ENCODE measurements around the gene PACRG.

Gene PACRG

DNA sequence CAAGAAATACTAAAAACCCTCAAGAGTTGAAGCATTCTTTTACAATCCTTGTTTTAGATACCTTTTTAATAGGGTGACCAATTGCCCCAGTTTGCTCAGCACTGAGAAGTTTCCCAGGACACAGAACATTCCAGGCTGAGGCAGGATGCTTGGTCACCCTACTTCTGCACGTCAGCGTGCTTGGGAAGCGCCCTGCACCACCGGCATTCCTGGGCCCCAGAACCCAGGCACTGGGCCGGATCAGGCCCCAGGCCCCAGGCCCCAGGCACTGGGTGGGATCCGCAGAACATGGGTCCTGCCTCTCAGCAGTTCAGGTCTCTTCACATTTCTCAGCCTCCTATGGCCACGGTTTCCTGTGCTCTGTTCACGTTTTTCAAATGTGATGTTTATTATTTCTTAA lies 472.9 kb downstream of the PACRG start:
- no peak for TF ChIP-seq TAF1 (IDR thresholded peaks at IDR 0.05; ENCODE audit: borderline replicate concordance, low read depth, low read length)
- TF ChIP-seq POLR2AphosphoS5 (IDR thresholded peaks at IDR 0.05; ENCODE audit: low read depth, low read length), result no peak
- TF ChIP-seq POLR2A (IDR thresholded peaks at IDR 0.05; ENCODE audit: low read depth, low read length), result no peak
- FAIRE-seq (no peak), DNase-seq (ENCODE audit: insufficient read length) (no peak)

DNA sequence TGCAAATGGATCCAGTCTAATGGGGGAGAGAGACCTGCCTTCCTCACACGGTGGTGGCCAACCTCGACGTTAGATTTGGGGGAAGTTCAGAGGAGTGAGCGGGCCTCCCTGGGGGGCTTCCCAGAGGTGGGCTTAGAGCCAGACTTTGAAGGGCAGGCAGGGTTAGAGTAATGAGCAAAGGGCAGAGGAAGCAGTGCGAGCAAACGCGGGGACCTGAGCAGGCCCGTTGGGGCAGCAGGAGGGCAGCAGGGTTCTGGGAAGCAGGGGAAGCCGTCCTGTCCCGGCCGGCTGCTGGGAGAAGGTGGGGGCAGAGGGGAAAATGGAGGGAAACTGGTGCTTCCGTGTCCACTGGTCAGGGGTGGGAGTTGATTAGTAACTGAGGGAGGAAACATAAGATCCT lies 474.1 kb downstream of the PACRG start:
- no peak for FAIRE-seq
- no peak for DNase-seq (ENCODE audit: insufficient read length)
- TF ChIP-seq POLR2AphosphoS5 (IDR thresholded peaks at IDR 0.05; ENCODE audit: low read depth, low read length) (no peak), POLR2A (IDR thresholded peaks at IDR 0.05; ENCODE audit: low read depth, low read length) (no peak), TAF1 (IDR thresholded peaks at IDR 0.05; ENCODE audit: borderline replicate concordance, low read depth, low read length) (no peak)

DNA sequence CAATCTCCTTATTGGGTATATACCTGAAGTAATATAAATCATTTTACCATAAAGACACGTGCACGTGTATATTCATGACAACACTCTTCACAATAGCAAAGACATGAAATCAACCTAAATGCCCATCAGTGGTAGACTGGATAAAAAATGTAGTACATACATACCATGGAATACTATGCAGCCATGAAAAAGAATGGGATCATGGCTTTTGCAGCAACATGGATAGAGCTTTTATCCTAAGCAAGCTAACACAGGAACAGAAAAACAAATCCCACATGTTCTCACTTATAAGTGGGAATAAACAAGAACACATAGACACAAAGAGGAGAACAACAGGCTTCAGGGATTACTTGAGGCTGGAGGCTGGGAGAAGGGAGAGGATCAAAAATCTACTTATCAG lies 478.4 kb downstream of the PACRG start:
- no peak for TF ChIP-seq POLR2A (IDR thresholded peaks at IDR 0.05; ENCODE audit: low read depth, low read length)
- TF ChIP-seq POLR2AphosphoS5 (IDR thresholded peaks at IDR 0.05; ENCODE audit: low read depth, low read length), result no peak
- TF ChIP-seq TAF1 (IDR thresholded peaks at IDR 0.05; ENCODE audit: borderline replicate concordance, low read depth, low read length), result no peak
- FAIRE-seq, result no peak
- DNase-seq (ENCODE audit: insufficient read length), result no peak

DNA sequence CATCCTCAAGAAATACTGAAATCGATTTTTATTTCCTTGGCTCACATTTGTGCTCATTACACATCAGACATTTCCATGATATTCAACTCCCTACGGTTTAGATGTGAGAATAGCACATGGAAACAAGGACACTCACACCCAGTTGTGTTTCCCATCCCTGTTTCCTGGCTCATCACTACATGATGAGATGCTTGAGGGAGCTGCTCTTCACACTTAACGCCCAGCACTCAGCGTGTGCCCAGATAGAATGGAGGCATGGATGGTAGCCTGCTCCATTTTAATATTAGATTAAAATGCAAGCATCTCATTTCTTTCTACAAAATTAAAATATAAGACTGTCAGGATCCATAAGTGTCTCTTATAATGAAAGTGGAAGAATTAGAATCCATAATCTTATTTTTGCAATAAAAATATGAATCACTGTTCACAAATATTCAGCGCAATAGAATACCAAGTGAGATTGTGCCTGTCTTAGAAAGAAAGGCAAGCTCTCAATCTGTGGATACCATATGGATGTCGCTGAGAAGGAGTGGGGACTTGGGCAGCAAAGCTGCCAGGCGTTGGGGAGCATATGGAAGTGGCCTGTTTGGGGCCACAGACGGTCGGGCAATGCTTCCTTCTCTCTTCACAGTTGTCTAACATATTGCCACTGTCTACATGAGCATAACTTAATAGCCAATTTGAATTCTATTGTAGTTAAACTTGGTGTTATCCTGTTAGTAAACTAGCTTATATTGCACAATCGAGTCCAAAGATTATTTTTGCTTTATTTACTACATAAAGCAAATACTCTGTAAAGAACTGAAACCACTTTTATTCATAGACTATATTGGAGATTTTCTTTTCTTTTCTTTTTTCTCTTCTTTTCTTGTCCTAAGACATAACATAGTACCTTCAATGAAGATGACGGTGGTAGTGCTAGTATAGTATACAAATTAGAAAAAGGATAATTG lies 479.9 kb downstream of the PACRG start:
- DNase-seq (ENCODE audit: insufficient read length) (no peak), FAIRE-seq (no peak)
- TF ChIP-seq POLR2AphosphoS5 (IDR thresholded peaks at IDR 0.05; ENCODE audit: low read depth, low read length) (no peak), POLR2A (IDR thresholded peaks at IDR 0.05; ENCODE audit: low read depth, low read length) (no peak), TAF1 (IDR thresholded peaks at IDR 0.05; ENCODE audit: borderline replicate concordance, low read depth, low read length) (no peak)

DNA sequence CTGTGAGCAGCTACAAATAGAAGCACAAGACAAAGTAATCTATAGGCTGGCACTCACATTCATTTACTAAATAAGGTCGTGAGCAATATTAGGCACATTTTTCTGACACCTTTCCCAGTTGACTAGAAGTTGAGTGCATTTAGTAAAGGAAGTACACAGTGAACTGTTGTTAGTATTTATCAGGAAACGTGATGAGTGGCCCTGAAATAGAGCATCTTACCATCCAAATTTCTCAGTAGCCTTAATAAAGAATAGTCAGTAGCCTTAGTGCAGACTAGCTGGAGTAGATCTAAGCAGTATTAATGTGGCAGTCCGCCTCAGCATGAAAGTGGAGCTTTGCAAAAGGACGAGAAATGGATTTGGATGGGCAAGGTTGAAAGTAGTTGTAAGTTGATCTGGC lies 481.2 kb downstream of the PACRG start:
- FAIRE-seq, result no peak
- TF ChIP-seq TAF1 (IDR thresholded peaks at IDR 0.05; ENCODE audit: borderline replicate concordance, low read depth, low read length) (no peak), POLR2A (IDR thresholded peaks at IDR 0.05; ENCODE audit: low read depth, low read length) (no peak), POLR2AphosphoS5 (IDR thresholded peaks at IDR 0.05; ENCODE audit: low read depth, low read length) (no peak)
- no peak for DNase-seq (ENCODE audit: insufficient read length)

DNA sequence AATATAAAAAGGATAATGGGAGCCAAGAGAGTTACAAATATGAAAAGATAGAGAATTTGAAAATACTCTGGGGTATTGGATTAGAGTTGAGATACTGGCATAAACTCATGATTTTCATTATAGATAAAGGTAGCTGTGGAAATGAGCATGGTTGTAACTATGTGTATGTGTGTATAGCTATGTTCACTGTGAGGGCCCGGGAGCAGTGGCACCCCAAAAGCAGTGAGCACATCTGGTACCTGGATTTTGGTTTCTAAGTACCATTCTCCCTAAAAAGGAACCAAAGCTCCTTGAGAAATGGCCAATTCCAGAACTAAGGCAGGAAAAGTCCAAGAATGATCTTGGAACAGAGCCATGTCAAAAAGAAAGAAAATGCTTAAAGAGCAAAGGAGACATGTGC lies 484.3 kb downstream of the PACRG start:
- no peak for FAIRE-seq
- DNase-seq (ENCODE audit: insufficient read length), result no peak
- TF ChIP-seq POLR2A (IDR thresholded peaks at IDR 0.05; ENCODE audit: low read depth, low read length) (no peak), TAF1 (IDR thresholded peaks at IDR 0.05; ENCODE audit: borderline replicate concordance, low read depth, low read length) (no peak), POLR2AphosphoS5 (IDR thresholded peaks at IDR 0.05; ENCODE audit: low read depth, low read length) (no peak)

DNA sequence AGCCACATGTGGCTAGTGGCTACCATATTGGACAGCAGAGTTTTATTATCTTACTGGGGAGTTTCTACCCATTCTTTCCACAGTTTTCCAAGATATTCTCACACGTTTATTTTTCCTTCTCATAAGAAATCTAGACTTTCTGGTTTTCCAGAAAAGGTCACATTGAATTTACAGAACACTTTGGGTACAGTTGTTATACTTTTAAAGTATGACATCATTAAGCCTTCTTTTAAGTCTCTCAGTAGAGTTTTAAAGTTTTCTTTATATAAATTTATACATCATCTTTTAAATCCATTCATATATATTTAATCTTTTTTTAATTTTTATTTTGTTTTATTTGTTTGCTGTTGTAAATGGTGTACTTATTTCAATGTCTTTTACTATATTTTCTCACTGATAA lies 486.5 kb downstream of the PACRG start:
- no peak for TF ChIP-seq TAF1 (IDR thresholded peaks at IDR 0.05; ENCODE audit: borderline replicate concordance, low read depth, low read length)
- DNase-seq (ENCODE audit: insufficient read length), result no peak

DNA sequence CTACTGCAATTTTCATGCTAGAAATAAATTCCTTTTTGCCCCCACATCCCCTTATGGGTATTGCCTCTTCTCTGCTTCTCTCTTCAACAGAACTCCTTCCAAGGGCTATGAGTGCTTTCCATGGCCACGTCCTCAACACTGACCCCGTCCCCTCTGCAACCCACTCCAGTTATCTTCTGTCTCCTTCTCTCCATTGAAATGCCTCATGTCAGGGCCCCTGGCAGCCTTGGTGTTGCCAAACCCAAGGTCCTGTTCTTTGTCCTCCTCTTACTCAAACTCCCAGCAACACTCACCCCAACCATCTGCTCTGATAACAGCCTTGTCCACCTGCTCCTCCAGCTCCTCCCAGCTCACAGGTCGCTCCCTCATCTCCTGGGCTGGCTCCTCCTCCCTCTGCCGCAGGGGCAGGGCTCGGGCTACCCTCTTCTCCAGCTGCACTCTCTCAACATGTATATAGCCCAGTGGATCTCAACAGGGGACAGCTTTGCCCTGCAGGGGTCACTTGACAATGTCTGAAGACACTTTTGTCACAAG lies 490.7 kb downstream of the PACRG start:
- DNase-seq (ENCODE audit: insufficient read length), result no peak
- no peak for FAIRE-seq
- TF ChIP-seq TAF1 (IDR thresholded peaks at IDR 0.05; ENCODE audit: borderline replicate concordance, low read depth, low read length), result no peak
- no peak for TF ChIP-seq POLR2AphosphoS5 (IDR thresholded peaks at IDR 0.05; ENCODE audit: low read depth, low read length)
- TF ChIP-seq POLR2A (IDR thresholded peaks at IDR 0.05; ENCODE audit: low read depth, low read length), result no peak

More for the DNA sequence above, 486.5 kb downstream of the PACRG start:
- no peak for FAIRE-seq

DNA sequence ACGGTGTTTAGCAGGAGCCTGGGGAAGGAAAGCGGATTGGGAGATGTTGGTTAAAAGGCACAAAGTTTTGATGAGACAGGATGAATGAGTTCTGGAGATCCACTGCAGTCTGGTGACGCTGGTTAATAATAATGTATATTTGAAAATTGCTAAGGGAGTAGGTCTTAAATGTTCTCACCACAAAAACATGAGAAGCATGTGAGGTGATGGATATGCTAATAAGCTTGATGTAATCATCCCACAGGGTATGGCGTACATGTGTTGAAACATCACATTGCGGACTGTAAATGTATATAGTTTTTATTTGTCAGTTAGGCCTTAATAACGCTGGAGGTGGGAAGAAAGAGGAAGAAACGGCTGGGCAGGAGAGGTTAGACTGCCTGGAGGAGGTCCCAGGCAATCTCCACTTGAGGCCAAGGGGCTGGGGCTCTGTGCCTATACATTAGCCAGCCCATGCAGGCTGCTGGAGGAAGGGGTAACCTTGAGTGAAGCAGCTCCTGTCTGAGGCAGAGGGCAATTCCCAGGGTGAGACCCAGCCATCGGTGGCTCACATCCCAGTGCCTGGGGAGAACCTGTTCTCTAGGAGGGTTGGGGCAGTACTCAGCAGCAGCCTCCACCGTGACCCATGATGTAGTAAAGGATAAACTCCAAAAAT lies 498.5 kb downstream of the PACRG start:
- TF ChIP-seq TAF1 (IDR thresholded peaks at IDR 0.05; ENCODE audit: borderline replicate concordance, low read depth, low read length), result no peak
- no peak for TF ChIP-seq POLR2AphosphoS5 (IDR thresholded peaks at IDR 0.05; ENCODE audit: low read depth, low read length)
- TF ChIP-seq POLR2A (IDR thresholded peaks at IDR 0.05; ENCODE audit: low read depth, low read length), result no peak
- FAIRE-seq (no peak), DNase-seq (ENCODE audit: insufficient read length) (no peak)

DNA sequence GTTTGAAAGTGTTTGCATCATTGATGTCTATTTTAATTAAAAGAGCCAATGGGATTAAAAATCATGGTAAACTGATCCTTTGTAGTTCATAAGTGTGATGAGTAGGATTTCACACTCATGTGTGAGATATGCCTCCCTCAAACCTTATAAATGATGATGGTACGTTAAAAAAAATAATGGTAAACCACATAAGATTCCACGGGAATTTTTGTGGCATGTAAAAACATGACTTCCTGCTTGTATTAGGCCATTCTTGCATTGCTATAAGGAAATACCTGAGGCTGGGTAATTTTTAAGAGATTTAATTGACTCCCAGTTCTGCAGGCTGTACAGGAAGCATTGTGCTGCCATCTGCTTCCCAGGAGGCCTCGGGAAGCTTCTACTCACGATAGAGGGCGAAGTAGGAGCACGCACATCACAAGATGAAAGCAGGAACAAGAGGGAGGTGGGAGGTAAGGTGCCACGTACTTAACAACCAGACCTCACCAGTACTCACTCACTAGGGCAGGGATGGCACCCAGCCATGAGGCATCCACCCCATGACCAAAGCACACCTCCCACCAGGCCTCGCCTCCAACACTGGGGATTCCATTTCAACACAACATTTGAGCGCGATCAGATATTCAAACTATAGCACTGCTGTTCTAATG lies 499.2 kb downstream of the PACRG start:
- FAIRE-seq (no peak), DNase-seq (ENCODE audit: insufficient read length) (no peak)
- TF ChIP-seq POLR2AphosphoS5 (IDR thresholded peaks at IDR 0.05; ENCODE audit: low read depth, low read length) (no peak), POLR2A (IDR thresholded peaks at IDR 0.05; ENCODE audit: low read depth, low read length) (no peak), TAF1 (IDR thresholded peaks at IDR 0.05; ENCODE audit: borderline replicate concordance, low read depth, low read length) (no peak)

DNA sequence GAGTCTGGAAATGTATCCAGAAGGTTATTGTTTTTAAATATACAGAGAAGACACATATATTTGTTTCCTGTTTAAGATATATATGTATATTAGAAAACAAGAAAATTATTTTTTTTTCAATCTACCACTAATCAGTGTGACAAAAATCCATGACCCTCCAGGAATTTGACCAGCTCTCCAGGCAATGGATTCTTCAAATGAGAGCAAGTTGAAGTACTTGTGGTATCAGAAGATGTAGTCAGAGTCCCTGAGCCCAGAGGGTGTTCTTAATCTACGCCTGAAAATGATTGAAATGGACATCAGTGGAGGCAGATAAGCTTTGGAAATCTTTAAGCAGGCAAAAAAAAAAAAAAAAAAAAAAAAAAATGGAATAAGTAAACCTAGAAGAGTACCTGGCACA lies 500.3 kb downstream of the PACRG start:
- DNase-seq (ENCODE audit: insufficient read length), result no peak
- TF ChIP-seq POLR2A (IDR thresholded peaks at IDR 0.05; ENCODE audit: low read depth, low read length) (no peak), POLR2AphosphoS5 (IDR thresholded peaks at IDR 0.05; ENCODE audit: low read depth, low read length) (no peak), TAF1 (IDR thresholded peaks at IDR 0.05; ENCODE audit: borderline replicate concordance, low read depth, low read length) (no peak)
- FAIRE-seq, result no peak

Data from GM12892 (cell line).